HG02610 (cell line): ENCODE measurements around the gene TNFRSF14.
A peak's percentile ranks its signal among the peaks of the same experiment; 100 is the strongest.
"Not testable (repeated sequence)": the region's sequence is repeated elsewhere in the genome, so short reads cannot be mapped to it uniquely, and the experiment has no call there.

Source experiments
- ATAC-seq: cut with Tn5 transposase; IDR thresholded peaks from one replicate; pipeline ENCODE4 v1.9.1; 2021; ENCODE audit warnings: mild to moderate bottlenecking, moderate library complexity; ENCODE audit not compliant: unreplicated experiment

Gene TNFRSF14

GRCh38 chr1:2552189-2552588, 4.0 kb upstream of the TNFRSF14 start:
- ATAC-seq = no peak

- not testable (repeated sequence) for ATAC-seq
Measured at GRCh38 chr1:2553076-2553475, 3.1 kb upstream of the TNFRSF14 start.

- ATAC-seq = no peak
Measured at GRCh38 chr1:2553871-2554620, 2.1 kb upstream of the TNFRSF14 start.

- no peak for ATAC-seq
Measured at GRCh38 chr1:2554621-2555387, 1.4 kb upstream of the TNFRSF14 start.

- ATAC-seq = peak; percentile 39
Measured at GRCh38 chr1:2555634-2556276, 416 bp upstream of the TNFRSF14 start.

GRCh38 chr1:2556678-2557481, 709 bp downstream of the TNFRSF14 start:
- ATAC-seq = no peak

GRCh38 chr1:2557482-2558400, 1.6 kb downstream of the TNFRSF14 start:
- ATAC-seq = no peak

- no peak for ATAC-seq
Measured at GRCh38 chr1:2558420-2558819, 2.2 kb downstream of the TNFRSF14 start.

- ATAC-seq = no peak
Measured at GRCh38 chr1:2558861-2559260, 2.7 kb downstream of the TNFRSF14 start.

GRCh38 chr1:2559509-2560298, 3.5 kb downstream of the TNFRSF14 start:
- ATAC-seq = no peak

GRCh38 chr1:2560299-2561073, 4.3 kb downstream of the TNFRSF14 start:
- ATAC-seq = no peak

- ATAC-seq = no peak
Measured at GRCh38 chr1:2561446-2561845, 5.3 kb downstream of the TNFRSF14 start.

GRCh38 chr1:2561898-2562895, 6.0 kb downstream of the TNFRSF14 start:
- no peak for ATAC-seq

GRCh38 chr1:2563205-2563604, 7.0 kb downstream of the TNFRSF14 start:
- no peak for ATAC-seq

- no peak for ATAC-seq
Measured at GRCh38 chr1:2564006-2564814, 8.0 kb downstream of the TNFRSF14 start.

GRCh38 chr1:2564815-2565374, 8.7 kb downstream of the TNFRSF14 start:
- no peak for ATAC-seq
